Loucy (cell line): ENCODE measurements around the gene TRNT1.

Source experiments
- H2AFZ ChIP-seq: fragments of 200-600 bp; sonication (generic); 2 replicates; pipeline ENCODE4 v1.6.0; 2016; ENCODE audit warnings: antibody characterized with exemption, mild to moderate bottlenecking, low read length, moderate library complexity
- H3F3A ChIP-seq: fragments of 200-600 bp; 2 replicates; pipeline ENCODE4 v1.6.0; 2016; ENCODE audit warnings: antibody characterized with exemption, low read depth, mild to moderate bottlenecking
- H3K27me3 ChIP-seq: fragments of 200-600 bp; sonication (generic); 2 replicates; pipeline ENCODE4 v1.6.1; 2014; ENCODE audit warnings: low read length, mild to moderate bottlenecking; ENCODE audit not compliant: insufficient read depth, poor library complexity, severe bottlenecking
- H3K36me3 ChIP-seq: fragments of 200-600 bp; sonication (generic); 2 replicates; pipeline ENCODE4 v1.6.1; 2016; ENCODE audit warnings: low read length; ENCODE audit not compliant: insufficient read depth
- H3K4me1 ChIP-seq: fragments of 200-600 bp; sonication (generic); 2 replicates; pipeline ENCODE4 v1.5.1; 2014; ENCODE audit warnings: low read length, mild to moderate bottlenecking; ENCODE audit not compliant: insufficient read depth, poor library complexity, severe bottlenecking
- H3K4me2 ChIP-seq: fragments of 200-600 bp; sonication (generic); 2 replicates; pipeline ENCODE4 v1.6.0; 2014; ENCODE audit warnings: antibody characterized with exemption, low read length, low read depth, mild to moderate bottlenecking; ENCODE audit not compliant: poor library complexity, severe bottlenecking
- H3K4me3 ChIP-seq: fragments of 200-600 bp; sonication (generic); 2 replicates; pipeline ENCODE4 v1.5.1; 2014; ENCODE audit warnings: low read length, mild to moderate bottlenecking, mixed read lengths; ENCODE audit not compliant: poor library complexity, severe bottlenecking
- H3K79me2 ChIP-seq: fragments of 200-600 bp; sonication (generic); 2 replicates; pipeline ENCODE4 v1.6.1; 2014; ENCODE audit warnings: low read length; ENCODE audit not compliant: insufficient read depth
- H3K9ac ChIP-seq: fragments of 200-600 bp; sonication (generic); 2 replicates; pipeline ENCODE4 v1.6.0; 2014; ENCODE audit warnings: mild to moderate bottlenecking, low read depth, low read length, moderate library complexity; ENCODE audit not compliant: poor library complexity, severe bottlenecking
- H3K9me2 ChIP-seq: fragments of 200-600 bp; sonication (generic); replicated peaks from 2 replicates; pipeline ENCODE4 v1.6.1; 2016; ENCODE audit warnings: low read depth, low read length, mixed read lengths
- H3K9me3 ChIP-seq: fragments of 200-600 bp; sonication (generic); 2 replicates; pipeline ENCODE4 v1.6.1; 2014; ENCODE audit warnings: mild to moderate bottlenecking, antibody characterized with exemption, low read length, low read depth; ENCODE audit not compliant: insufficient read depth
- H4K20me1 ChIP-seq: fragments of 200-600 bp; sonication (generic); 2 replicates; pipeline ENCODE4 v1.6.0; 2014; ENCODE audit warnings: antibody characterized with exemption, low read length, mild to moderate bottlenecking; ENCODE audit not compliant: insufficient read depth, poor library complexity, severe bottlenecking
- EZH2phosphoT487 ChIP-seq: fragments of 200-600 bp; IDR thresholded peaks from 2 replicates; pipeline ENCODE4 v1.6.1; 2018; ENCODE audit warnings: antibody characterized with exemption, mild to moderate bottlenecking, moderate library complexity, borderline replicate concordance
- TF ChIP-seq, protein P1 (sequence below): fragments of 200-600 bp; sonication (generic); conservative IDR thresholded peaks from 2 replicates; pipeline ENCODE4 v1.5.1; 2014; ENCODE audit warnings: mild to moderate bottlenecking, antibody characterized with exemption, low read length

TRNT1 gene

DNA sequence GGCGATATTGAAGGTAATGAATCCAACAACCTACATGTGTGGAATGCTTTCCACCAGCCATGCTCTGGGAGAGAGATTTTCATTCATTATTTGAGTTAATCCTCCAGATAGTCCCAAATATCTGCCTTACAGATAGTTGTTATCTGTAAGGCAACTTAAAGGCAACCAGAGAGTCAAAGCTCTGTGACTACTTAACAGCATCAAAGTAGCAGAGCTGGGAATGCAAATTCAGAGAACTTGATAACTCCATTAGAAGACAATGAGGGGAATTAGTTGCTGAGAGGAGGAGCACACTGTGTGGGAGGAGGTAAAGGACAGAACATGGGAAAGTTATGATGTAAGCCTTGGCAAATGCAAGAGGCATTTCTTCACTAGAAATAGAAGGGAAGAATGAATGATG lies 63.2 kb downstream of the TRNT1 start:
- no peaks in the 10 kb centered on the region for H3K27me3 ChIP-seq
- no peaks in the 10 kb centered on the region for H4K20me1 ChIP-seq
- peaks cover 6% of the 10 kb centered on the region for H3F3A ChIP-seq
- no peak for TF ChIP-seq EZH2phosphoT487
- TF ChIP-seq, protein P1, sequence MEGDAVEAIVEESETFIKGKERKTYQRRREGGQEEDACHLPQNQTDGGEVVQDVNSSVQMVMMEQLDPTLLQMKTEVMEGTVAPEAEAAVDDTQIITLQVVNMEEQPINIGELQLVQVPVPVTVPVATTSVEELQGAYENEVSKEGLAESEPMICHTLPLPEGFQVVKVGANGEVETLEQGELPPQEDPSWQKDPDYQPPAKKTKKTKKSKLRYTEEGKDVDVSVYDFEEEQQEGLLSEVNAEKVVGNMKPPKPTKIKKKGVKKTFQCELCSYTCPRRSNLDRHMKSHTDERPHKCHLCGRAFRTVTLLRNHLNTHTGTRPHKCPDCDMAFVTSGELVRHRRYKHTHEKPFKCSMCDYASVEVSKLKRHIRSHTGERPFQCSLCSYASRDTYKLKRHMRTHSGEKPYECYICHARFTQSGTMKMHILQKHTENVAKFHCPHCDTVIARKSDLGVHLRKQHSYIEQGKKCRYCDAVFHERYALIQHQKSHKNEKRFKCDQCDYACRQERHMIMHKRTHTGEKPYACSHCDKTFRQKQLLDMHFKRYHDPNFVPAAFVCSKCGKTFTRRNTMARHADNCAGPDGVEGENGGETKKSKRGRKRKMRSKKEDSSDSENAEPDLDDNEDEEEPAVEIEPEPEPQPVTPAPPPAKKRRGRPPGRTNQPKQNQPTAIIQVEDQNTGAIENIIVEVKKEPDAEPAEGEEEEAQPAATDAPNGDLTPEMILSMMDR, result no peak
- peaks cover 53% of the 10 kb centered on the region for H3K4me1 ChIP-seq
- H3K36me3 ChIP-seq, result no peaks in the 10 kb centered on the region
- peak overlapping the region; percentile 47 for H3K4me2 ChIP-seq
- H3K4me3 ChIP-seq, result peak overlapping the region; percentile 10
- 0 out of 2 replicates have a peak overlapping the region, but pooled peaks have one; percentile 0 for H2AFZ ChIP-seq
- H3K9me2 ChIP-seq, result no peaks in the 10 kb centered on the region
- no peaks in the 10 kb centered on the region for H3K79me2 ChIP-seq
- H3K9ac ChIP-seq, result no peak overlapping the region
- peaks cover 5% of the 10 kb centered on the region; the same call in 1 of the 2 replicates for H3K9me3 ChIP-seq

DNA sequence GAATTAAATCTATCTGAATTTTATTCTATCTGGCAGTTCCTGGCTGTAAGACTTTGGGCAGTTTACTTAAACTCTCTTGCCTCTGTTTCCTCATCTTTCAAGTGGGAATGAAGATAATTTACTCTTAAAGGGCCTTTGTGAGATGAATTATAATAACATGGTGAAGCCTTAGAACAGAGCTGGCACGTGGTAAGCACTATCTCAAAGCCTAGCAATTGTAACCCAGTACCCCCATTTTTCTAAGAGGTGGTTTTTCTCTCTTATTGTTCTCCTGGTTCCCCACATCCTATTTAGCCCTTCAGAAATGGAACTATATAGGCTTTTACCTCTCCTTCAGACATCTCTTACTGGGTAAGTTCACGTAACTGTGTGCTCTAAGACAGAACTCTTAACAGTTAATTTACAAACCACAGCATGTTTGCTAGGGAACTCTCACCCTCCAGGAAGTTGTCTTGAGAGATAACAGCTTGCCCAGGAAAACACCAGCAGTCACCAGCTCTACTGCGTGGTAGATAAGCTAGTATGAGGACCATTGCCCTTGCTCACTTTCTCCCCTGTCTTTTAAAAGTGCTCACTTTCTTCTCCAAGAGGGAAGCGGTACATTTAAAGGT lies 65.0 kb downstream of the TRNT1 start:
- Histone ChIP-seq H3K4me2 (peak overlapping the region; percentile 74), H3F3A (peaks cover 6% of the 10 kb centered on the region), H4K20me1 (no peaks in the 10 kb centered on the region), H3K9ac (peak overlapping the region; percentile 61), H3K79me2 (no peaks in the 10 kb centered on the region), H3K4me1 (peaks cover 66% of the 10 kb centered on the region), H2AFZ (peak overlapping the region; percentile 31; the same call in 1 of the 2 replicates), H3K36me3 (no peaks in the 10 kb centered on the region), H3K27me3 (no peaks in the 10 kb centered on the region), H3K4me3 (peak overlapping the region; percentile 52), H3K9me2 (no peaks in the 10 kb centered on the region), H3K9me3 (no peaks in the 10 kb centered on the region; the same call in 1 of the 2 replicates)
- TF ChIP-seq, protein P1, result no peak
- no peak for TF ChIP-seq EZH2phosphoT487

DNA sequence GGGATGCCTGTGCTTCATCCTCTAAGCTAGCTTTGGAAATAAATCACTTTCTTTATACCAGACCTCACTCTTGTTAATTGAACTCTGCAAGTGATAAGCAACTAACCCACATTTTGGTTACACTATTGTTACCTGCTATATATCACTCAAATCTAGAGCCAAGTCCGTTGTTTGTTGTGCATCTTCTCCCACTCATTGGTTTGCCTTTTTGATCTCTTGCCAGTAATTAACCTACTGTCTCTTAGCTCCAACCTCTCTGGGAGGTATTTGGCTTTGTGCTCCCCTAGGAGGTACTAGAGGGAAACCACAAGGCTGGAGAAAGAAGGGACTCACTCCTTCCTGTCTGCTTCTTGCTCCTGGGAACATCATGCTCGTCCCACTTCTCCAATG lies 65.5 kb downstream of the TRNT1 start:
- H3K27me3 ChIP-seq, result no peaks in the 10 kb centered on the region
- no peaks in the 10 kb centered on the region for H4K20me1 ChIP-seq
- H3K4me3 ChIP-seq, result peak overlapping the region; percentile 52
- H3K9ac ChIP-seq, result peak overlapping the region; percentile 61
- H3F3A ChIP-seq, result peaks cover 6% of the 10 kb centered on the region
- no peaks in the 10 kb centered on the region for H3K9me3 ChIP-seq
- peak overlapping the region; percentile 74 for H3K4me2 ChIP-seq
- H3K4me1 ChIP-seq, result peaks cover 66% of the 10 kb centered on the region
- TF ChIP-seq, protein P1, result no peak
- no peak for TF ChIP-seq EZH2phosphoT487
- H3K79me2 ChIP-seq, result no peaks in the 10 kb centered on the region
- peak overlapping the region; percentile 31; the same call in 1 of the 2 replicates for H2AFZ ChIP-seq
- no peaks in the 10 kb centered on the region for H3K9me2 ChIP-seq
- no peaks in the 10 kb centered on the region for H3K36me3 ChIP-seq
